T-helper 2 cell treated with Interferon-gamma antibody and Interleukin-4, amounts not matched to agents 5 μg/mL and 100 μg/mL, for 36 hours (primary cell): Measurements from ENCODE around the gene KHDRBS2.

Experiments used
- DNase-seq: peaks from one replicate; pipeline ENCODE4 v3.0.0; 2021; ENCODE audit warnings: low spot score
- H3K27ac Mint-ChIP-seq: one replicate; pipeline ENCODE4 v1.8.0; 2021; ENCODE audit warnings: mild to moderate bottlenecking, mixed read lengths
- H3K27me3 Mint-ChIP-seq: one replicate; pipeline ENCODE4 v1.8.0; 2021; ENCODE audit warnings: low read depth, mixed read lengths
- H3K36me3 Mint-ChIP-seq: one replicate; pipeline ENCODE4 v1.8.0; 2021; ENCODE audit warnings: low read depth, mixed read lengths
- H3K4me1 Mint-ChIP-seq: one replicate; pipeline ENCODE4 v1.8.0; 2021; ENCODE audit warnings: low read depth, mixed read lengths
- H3K4me3 Mint-ChIP-seq: one replicate; pipeline ENCODE4 v1.8.0; 2022; ENCODE audit warnings: mild to moderate bottlenecking, moderate library complexity, mixed read lengths
- H3K9me3 Mint-ChIP-seq: one replicate; pipeline ENCODE4 v1.8.0; 2021; ENCODE audit warnings: mixed read lengths

The KHDRBS2 gene

DNA sequence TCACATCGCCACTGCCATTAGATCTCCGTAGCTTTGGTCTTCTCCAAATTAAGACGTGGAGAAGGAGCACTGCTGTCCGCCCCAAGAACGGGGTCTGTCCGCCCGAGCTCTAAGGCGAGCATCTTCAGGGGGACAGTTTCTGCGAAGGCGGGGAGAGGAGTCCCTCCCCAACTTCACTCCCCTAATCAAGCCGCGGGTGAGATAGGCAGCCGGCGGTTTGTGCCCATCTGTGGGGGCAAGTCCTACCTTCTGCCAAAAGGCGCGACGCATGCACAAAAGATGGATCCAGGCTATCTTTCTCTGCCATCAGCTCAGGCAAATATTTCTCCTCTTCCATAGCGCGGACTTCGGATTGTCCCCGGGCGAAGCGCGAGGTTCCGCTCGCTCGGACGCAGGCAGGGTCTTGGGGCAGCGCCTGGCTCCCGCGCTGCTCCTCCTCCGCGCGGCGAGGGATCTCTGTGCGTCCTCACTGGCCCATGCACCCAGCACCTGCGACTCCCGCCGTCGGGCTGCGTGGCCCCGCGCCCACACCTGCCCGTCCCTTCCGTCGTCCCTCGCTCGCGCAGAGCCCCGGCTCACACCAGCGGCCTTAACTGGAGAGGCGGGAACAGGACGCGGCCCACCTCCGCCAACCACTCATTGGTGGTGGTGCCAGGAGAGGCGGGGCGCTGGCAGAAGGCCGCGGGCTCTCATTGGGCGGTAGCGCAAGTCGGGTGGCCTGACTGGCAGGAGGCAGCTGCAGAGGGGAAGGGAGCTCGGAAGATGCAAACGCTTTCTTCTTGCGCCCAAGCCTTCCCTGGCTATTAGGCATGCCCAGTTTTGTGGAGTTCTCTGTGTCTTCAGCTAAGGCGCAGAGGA lies at the start of gene KHDRBS2:
KHDRBS2 (minus strand) TSS at position 614 of the 858 bp plus-strand sequence.
- Mint-ChIP-seq H3K36me3 (no peaks in the 10 kb centered on the region), H3K27ac (no peak within 1 kb of the TSS), H3K9me3 (no peaks in the 10 kb centered on the region), H3K4me3 (peak within 1 kb of the TSS; percentile 24), H3K27me3 (peaks cover 16% of the 10 kb centered on the region), H3K4me1 (peaks cover 2% of the 10 kb centered on the region)
- peak; percentile 7 for DNase-seq

GRCh38 chr6:62328607-62329006 lies 42.6 kb upstream of the KHDRBS2 start:
- Mint-ChIP-seq H3K9me3 (peaks cover 31% of the 10 kb centered on the region), H3K27me3 (no peaks in the 10 kb centered on the region), H3K36me3 (no peaks in the 10 kb centered on the region), H3K27ac (no peak overlapping the region), H3K4me1 (no peaks in the 10 kb centered on the region), H3K4me3 (no peak overlapping the region)
- no peak for DNase-seq

GRCh38 chr6:62324834-62325233 lies 38.8 kb upstream of the KHDRBS2 start:
- Mint-ChIP-seq H3K4me3 (no peak overlapping the region), H3K27ac (no peak overlapping the region), H3K36me3 (no peaks in the 10 kb centered on the region), H3K4me1 (no peaks in the 10 kb centered on the region), H3K9me3 (peaks cover 23% of the 10 kb centered on the region), H3K27me3 (no peaks in the 10 kb centered on the region)
- no peak for DNase-seq

- Mint-ChIP-seq H3K9me3 (peaks cover 21% of the 10 kb centered on the region), H3K27me3 (no peaks in the 10 kb centered on the region), H3K4me3 (no peak overlapping the region), H3K36me3 (no peaks in the 10 kb centered on the region), H3K27ac (no peak overlapping the region), H3K4me1 (no peaks in the 10 kb centered on the region)
- no peak for DNase-seq
These were observed 37.9 kb upstream of the KHDRBS2 start for GRCh38 chr6:62323818-62324431.

- no peaks in the 10 kb centered on the region for H3K27me3 Mint-ChIP-seq
- no peaks in the 10 kb centered on the region for H3K4me1 Mint-ChIP-seq
- H3K9me3 Mint-ChIP-seq = peaks cover 4% of the 10 kb centered on the region
- H3K36me3 Mint-ChIP-seq = no peaks in the 10 kb centered on the region
- H3K27ac Mint-ChIP-seq = no peak overlapping the region
- H3K4me3 Mint-ChIP-seq = no peak overlapping the region
- DNase-seq = no peak
These were observed 12.8 kb upstream of the KHDRBS2 start for GRCh38 chr6:62298745-62299392.

DNA sequence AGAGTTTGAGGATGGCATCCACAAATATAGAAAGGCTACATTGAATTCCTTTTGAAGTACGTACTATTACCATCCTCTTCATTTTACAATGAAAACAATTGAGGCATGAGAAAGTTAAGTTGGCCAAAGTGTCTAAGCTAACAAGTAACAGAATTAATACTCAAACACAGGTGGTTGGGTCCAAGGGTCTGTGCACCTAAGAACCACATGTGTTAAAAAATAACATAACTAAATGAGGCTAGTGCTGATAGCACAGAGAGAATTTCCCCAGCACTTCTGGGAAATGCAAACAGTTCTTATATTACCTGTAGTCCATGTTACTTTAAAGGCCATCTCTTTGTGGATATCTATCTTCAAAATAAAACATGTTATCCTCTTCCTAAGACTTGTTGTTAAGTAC lies 10.5 kb upstream of the KHDRBS2 start:
- Mint-ChIP-seq H3K4me1 (no peaks in the 10 kb centered on the region), H3K9me3 (peaks cover 11% of the 10 kb centered on the region), H3K27ac (no peak overlapping the region), H3K36me3 (no peaks in the 10 kb centered on the region), H3K27me3 (no peaks in the 10 kb centered on the region), H3K4me3 (no peak overlapping the region)
- no peak for DNase-seq

DNA sequence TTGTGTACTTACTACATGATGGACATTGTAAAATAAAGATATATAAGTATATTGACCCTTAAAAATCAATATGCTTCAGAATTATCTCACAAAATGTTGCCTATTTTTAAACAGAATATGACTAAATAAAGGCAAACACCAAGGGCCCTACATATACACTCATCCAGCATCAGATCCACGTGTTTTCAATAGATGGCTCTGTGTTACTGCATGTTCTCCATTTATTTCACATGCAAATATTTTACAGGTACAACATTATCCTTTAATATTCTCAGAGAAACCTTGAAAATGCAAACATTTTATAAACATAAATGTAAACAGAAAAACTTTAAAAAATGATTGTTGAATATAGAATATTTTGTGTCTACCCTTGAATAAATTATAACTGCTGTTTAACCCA lies 2.9 kb upstream of the KHDRBS2 start:
- H3K9me3 Mint-ChIP-seq = peaks cover 7% of the 10 kb centered on the region
- no peak for DNase-seq
- no peak overlapping the region for H3K27ac Mint-ChIP-seq
- H3K4me3 Mint-ChIP-seq = no peak overlapping the region
- H3K4me1 Mint-ChIP-seq = peaks cover 2% of the 10 kb centered on the region
- H3K36me3 Mint-ChIP-seq = no peaks in the 10 kb centered on the region
- H3K27me3 Mint-ChIP-seq = peaks cover 16% of the 10 kb centered on the region

DNA sequence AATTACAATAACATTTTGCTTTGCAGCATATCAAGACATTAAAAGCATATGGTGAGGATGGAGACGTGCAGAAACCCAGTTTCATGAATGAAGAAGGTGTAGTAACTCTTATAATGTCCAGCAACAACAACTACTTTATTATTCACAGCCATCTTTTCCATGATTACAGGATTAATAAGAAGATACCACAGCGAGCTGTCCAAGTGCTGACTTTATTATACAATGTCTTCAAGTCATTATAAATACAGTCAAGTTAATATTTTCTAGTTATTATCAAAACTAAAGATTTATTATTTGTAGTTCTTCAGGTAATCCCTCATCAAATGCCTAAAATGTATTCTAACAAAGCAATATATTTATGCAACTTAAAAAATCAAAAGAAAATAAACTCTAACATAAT lies 2.5 kb upstream of the KHDRBS2 start:
- H3K4me1 Mint-ChIP-seq = peaks cover 2% of the 10 kb centered on the region
- H3K4me3 Mint-ChIP-seq = no peak overlapping the region
- H3K36me3 Mint-ChIP-seq = no peaks in the 10 kb centered on the region
- H3K27me3 Mint-ChIP-seq = peaks cover 16% of the 10 kb centered on the region
- DNase-seq = no peak
- H3K9me3 Mint-ChIP-seq = peaks cover 7% of the 10 kb centered on the region
- no peak overlapping the region for H3K27ac Mint-ChIP-seq

GRCh38 chr6:62286470-62286843 lies 432 bp upstream of the KHDRBS2 start:
- Mint-ChIP-seq H3K4me3 (peak overlapping the region; percentile 24), H3K4me1 (peaks cover 2% of the 10 kb centered on the region), H3K36me3 (no peaks in the 10 kb centered on the region), H3K9me3 (no peaks in the 10 kb centered on the region), H3K27me3 (peaks cover 16% of the 10 kb centered on the region), H3K27ac (no peak overlapping the region)
- DNase-seq = no peak

DNA sequence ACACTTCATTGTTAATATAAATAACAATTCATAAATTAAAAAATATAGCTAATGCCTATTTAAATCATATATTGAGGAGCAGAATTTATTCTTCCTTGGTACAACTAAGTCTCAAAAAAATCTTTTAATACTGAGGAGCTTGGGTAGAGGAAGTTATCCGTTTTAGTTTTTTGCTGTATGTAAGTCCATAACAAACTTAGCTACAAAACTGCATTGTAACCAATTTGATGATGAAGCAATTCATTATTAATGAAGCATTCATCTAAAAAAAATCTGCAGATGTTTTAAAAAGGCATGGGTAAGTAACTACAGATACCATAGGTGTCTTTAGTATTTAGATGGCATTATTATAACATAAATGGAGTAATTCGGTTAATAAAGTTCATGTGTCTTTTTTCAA lies 1.3 kb downstream of the KHDRBS2 start:
- peaks cover 16% of the 10 kb centered on the region for H3K27me3 Mint-ChIP-seq
- H3K4me1 Mint-ChIP-seq = peaks cover 2% of the 10 kb centered on the region
- DNase-seq = no peak
- H3K27ac Mint-ChIP-seq = no peak overlapping the region
- no peak overlapping the region for H3K4me3 Mint-ChIP-seq
- H3K36me3 Mint-ChIP-seq = no peaks in the 10 kb centered on the region
- no peaks in the 10 kb centered on the region for H3K9me3 Mint-ChIP-seq

- H3K4me1 Mint-ChIP-seq = peaks cover 2% of the 10 kb centered on the region
These were observed 2.1 kb downstream of the KHDRBS2 start for GRCh38 chr6:62283796-62284411.

GRCh38 chr6:62283365-62283764 lies 2.7 kb downstream of the KHDRBS2 start:
- peaks cover 2% of the 10 kb centered on the region for H3K4me1 Mint-ChIP-seq
- H3K36me3 Mint-ChIP-seq = no peaks in the 10 kb centered on the region
- H3K27ac Mint-ChIP-seq = no peak overlapping the region
- no peak overlapping the region for H3K4me3 Mint-ChIP-seq
- H3K27me3 Mint-ChIP-seq = peaks cover 16% of the 10 kb centered on the region
- no peak for DNase-seq
- no peaks in the 10 kb centered on the region for H3K9me3 Mint-ChIP-seq

More at GRCh38 chr6:62283796-62284411, 2.1 kb downstream of the KHDRBS2 start:
- Mint-ChIP-seq H3K9me3 (no peaks in the 10 kb centered on the region), H3K27me3 (peaks cover 16% of the 10 kb centered on the region), H3K36me3 (no peaks in the 10 kb centered on the region), H3K27ac (no peak overlapping the region), H3K4me3 (no peak overlapping the region)
- no peak for DNase-seq

GRCh38 chr6:62280099-62280498 lies 5.9 kb downstream of the KHDRBS2 start:
- no peak overlapping the region for H3K27ac Mint-ChIP-seq
- no peak overlapping the region for H3K4me3 Mint-ChIP-seq
- H3K9me3 Mint-ChIP-seq = no peaks in the 10 kb centered on the region
- no peaks in the 10 kb centered on the region for H3K4me1 Mint-ChIP-seq
- no peak for DNase-seq
- no peaks in the 10 kb centered on the region for H3K36me3 Mint-ChIP-seq
- H3K27me3 Mint-ChIP-seq = peaks cover 2% of the 10 kb centered on the region

- Mint-ChIP-seq H3K4me3 (no peak overlapping the region), H3K4me1 (no peaks in the 10 kb centered on the region), H3K9me3 (peaks cover 5% of the 10 kb centered on the region), H3K27me3 (no peaks in the 10 kb centered on the region), H3K36me3 (no peaks in the 10 kb centered on the region), H3K27ac (no peak overlapping the region)
- DNase-seq = no peak
These were observed 13.9 kb downstream of the KHDRBS2 start for GRCh38 chr6:62272114-62272513.
